Endothelial cell of umbilical vein (primary cell): Measurements from ENCODE around the gene ATPAF1. TPM values are rescaled to one million over a fixed set of nuclear protein-coding genes. Genes with fewer than 3 reads are reported as not detected.

Experiments
- BruUV-seq: library from RNA; stranded (reverse); fragments of 400-500 nt; replicated peaks from 2 replicates; lab custom pipeline; 2021; lab: Mats Ljungman, UMichigan
- CTCF ChIA-PET: fragments of 300-600, 350-600 bp; sonication (Branson Sonifier 250); formaldehyde crosslinking; loops from one replicate; lab custom pipeline; 2021; ENCODE audit warnings: antibody characterized with exemption, inconsistent platforms; lab: Charles Lee
- POLR2A ChIA-PET: fragments of 300-600, 350-600 bp; sonication (Branson Sonifier 250); formaldehyde crosslinking; loops from one replicate; lab custom pipeline; 2021; ENCODE audit warnings: antibody characterized with exemption, inconsistent platforms; lab: Charles Lee
- DNase-seq: peaks from one replicate; pipeline ENCODE4 v3.0.0-alpha.2; 2011; ENCODE audit warnings: low read depth, low spot score
- FAIRE-seq: peaks from 2 replicates; lab custom pipeline; 2011; peaks lifted over from hg19 to GRCh38; lab: Jason Lieb, UNC
- H2AFZ ChIP-seq: 2 replicates; pipeline ENCODE4 v1.6.0; 2012; ENCODE audit warnings: low read depth, low read length, control low read depth, inconsistent platforms
- H3K27ac ChIP-seq: 2 replicates; pipeline ENCODE4 v1.5.1; 2011; ENCODE audit warnings: low read depth, mild to moderate bottlenecking, control low read depth, low read length, moderate library complexity; ENCODE audit not compliant: insufficient read depth
- H3K27me3 ChIP-seq, 2 experiments: 2 replicates each; pipeline versions ENCODE4 v1.6.0 to v1.6.1; 2011; ENCODE audit warnings: low read length in 2 of 2, mixed read lengths in 1 of 2; ENCODE audit not compliant: control insufficient read depth in 2 of 2, insufficient read depth in 2 of 2
- H3K36me3 ChIP-seq, 2 experiments: 2 replicates in 1 of 2; 3 replicates in 1 of 2; pipeline ENCODE4 v1.5.1; 2011; ENCODE audit warnings: low read length in 2 of 2, mild to moderate bottlenecking in 1 of 2, moderate library complexity in 1 of 2; ENCODE audit not compliant: control insufficient read depth in 2 of 2, insufficient read depth in 2 of 2; ENCODE audit errors: extremely low read depth in 1 of 2
- H3K4me1 ChIP-seq: 3 replicates; pipeline ENCODE4 v1.5.1; 2011; ENCODE audit warnings: mild to moderate bottlenecking, low read length; ENCODE audit not compliant: control insufficient read depth, insufficient read depth; ENCODE audit errors: extremely low read depth
- H3K4me2 ChIP-seq: 2 replicates; pipeline ENCODE4 v1.6.1; 2011; ENCODE audit warnings: low read length, control low read depth, mixed read lengths; ENCODE audit not compliant: insufficient read depth
- H3K4me3 ChIP-seq, 3 experiments: fragments of 200-600 bp in 1 of 3; sonication (generic), shearing (Covaris generic) in 1 of 3; replicated peaks in 1 of 3; 2 replicates each; pipeline ENCODE4 v1.5.1; 2011 to 2016; ENCODE audit warnings: control low read depth in 3 of 3, low read length in 3 of 3, mild to moderate bottlenecking in 2 of 3, inconsistent platforms in 1 of 3, low read depth in 1 of 3, moderate library complexity in 1 of 3; ENCODE audit not compliant: insufficient read depth in 1 of 3
- H3K79me2 ChIP-seq: 2 replicates; pipeline ENCODE4 v1.6.0; 2012; ENCODE audit warnings: low read length, inconsistent platforms; ENCODE audit not compliant: control insufficient read depth, insufficient read depth
- H3K9ac ChIP-seq: replicated peaks from 2 replicates; pipeline ENCODE3; 2011; ENCODE audit warnings: low read length, control low read depth; ENCODE audit not compliant: insufficient read depth; ENCODE audit errors: extremely low read depth
- H3K9me1 ChIP-seq: replicated peaks from 3 replicates; pipeline ENCODE4 v1.6.0; 2011; ENCODE audit warnings: mild to moderate bottlenecking, low read length; ENCODE audit not compliant: control insufficient read depth, insufficient read depth; ENCODE audit errors: extremely low read depth
- H3K9me3 ChIP-seq: replicated peaks from 2 replicates; pipeline ENCODE4 v1.5.1; 2012; ENCODE audit warnings: low read length, inconsistent platforms; ENCODE audit not compliant: control insufficient read depth, insufficient read depth
- H4K20me1 ChIP-seq: replicated peaks from 2 replicates; pipeline ENCODE3; 2011; ENCODE audit warnings: mild to moderate bottlenecking, low read length; ENCODE audit not compliant: control insufficient read depth, insufficient read depth; ENCODE audit errors: extremely low read depth
- EZH2 ChIP-seq: IDR thresholded peaks from 2 replicates; pipeline ENCODE4 v1.6.1; 2012; ENCODE audit warnings: borderline replicate concordance, low read depth, mild to moderate bottlenecking, moderate library complexity, low read length, inconsistent platforms; ENCODE audit not compliant: severe bottlenecking
- FOS ChIP-seq: IDR thresholded peaks from 2 replicates; pipeline ENCODE4 v1.6.1; 2011; ENCODE audit warnings: mild to moderate bottlenecking, low read length, moderate library complexity, borderline replicate concordance; ENCODE audit not compliant: insufficient read depth
- GATA2 ChIP-seq: IDR thresholded peaks from 2 replicates; pipeline ENCODE4 v1.7.0; 2011; ENCODE audit warnings: low read depth, mild to moderate bottlenecking, moderate library complexity, mixed read lengths, low read length; ENCODE audit not compliant: insufficient read length, insufficient read depth
- JUN ChIP-seq: IDR thresholded peaks from 2 replicates; pipeline ENCODE4 v1.6.1; 2011; ENCODE audit warnings: borderline replicate concordance, low read depth; ENCODE audit not compliant: insufficient read length, insufficient read depth
- MYC ChIP-seq: IDR thresholded peaks from one replicate; pipeline ENCODE4 v1.6.1; 2011; ENCODE audit warnings: mild to moderate bottlenecking, low read depth, low read length
- POLR2A ChIP-seq: IDR thresholded peaks from 2 replicates; pipeline ENCODE4 v1.6.1; 2012; ENCODE audit warnings: low read depth, mild to moderate bottlenecking, control low read depth, low read length
- POLR2AphosphoS5 ChIP-seq: IDR thresholded peaks from 2 replicates; pipeline ENCODE4 v1.6.1; 2012; ENCODE audit warnings: low read depth, mild to moderate bottlenecking, control low read depth, low read length, moderate library complexity; ENCODE audit not compliant: insufficient read depth
- dilution Hi-C: fragments of 300-500 bp; cut with MboI; formaldehyde crosslinking; loops from one replicate; pipeline ENCODE4 v1.15.0; 2019; ENCODE audit warnings: low sequenced_read_pairs; ENCODE audit not compliant: extremely low pct_ligation_motif_present
- intact Hi-C: fragments of 100-400 bp; cut with micrococcal nuclease; formaldehyde crosslinking; loops from one replicate; pipeline ENCODE4 v1.10.0; 2022
- polyA plus RNA-seq, 4 experiments: library from polyadenylated mRNA; depleted of rRNA in 3 of 4; stranded (reverse) in 3 of 4; unstranded in 1 of 4; fragments of >200 nt; gene quantifications; 2 replicates each; pipeline versions ENCODE4 v1.2.1 to v1.2.3, GENCODE V29; 2011 to 2012; ENCODE audit warnings: missing spikeins in 1 of 4
- total RNA-seq: library from RNA; stranded (reverse); gene quantifications from 2 replicates; pipeline ENCODE4 v1.2.3, GENCODE V29; 2021
- TF ChIP-seq, protein P1 (sequence below): IDR thresholded peaks from 2 replicates; pipeline ENCODE4 v1.6.1; 2011; ENCODE audit not compliant: insufficient read depth, insufficient read length
- TF ChIP-seq, protein P2 (sequence below), 2 donors: IDR thresholded peaks; 1 replicate in 1 of 2; 2 replicates in 1 of 2; pipeline ENCODE4 v1.5.1; 2011; ENCODE audit warnings: low read length in 2 of 2, mild to moderate bottlenecking in 2 of 2, moderate library complexity in 2 of 2, control low read depth in 1 of 2, inconsistent platforms in 1 of 2, low read depth in 1 of 2; ENCODE audit not compliant: insufficient read depth in 1 of 2; ENCODE audit errors: extremely low read depth in 1 of 2

ATPAF1 gene
- total and polyA plus RNA-seq, 2 donors (not counting 3 experiments of a cell fraction or from before 2014, with no cell fraction given): 28.3 to 29.6 TPM

DNA sequence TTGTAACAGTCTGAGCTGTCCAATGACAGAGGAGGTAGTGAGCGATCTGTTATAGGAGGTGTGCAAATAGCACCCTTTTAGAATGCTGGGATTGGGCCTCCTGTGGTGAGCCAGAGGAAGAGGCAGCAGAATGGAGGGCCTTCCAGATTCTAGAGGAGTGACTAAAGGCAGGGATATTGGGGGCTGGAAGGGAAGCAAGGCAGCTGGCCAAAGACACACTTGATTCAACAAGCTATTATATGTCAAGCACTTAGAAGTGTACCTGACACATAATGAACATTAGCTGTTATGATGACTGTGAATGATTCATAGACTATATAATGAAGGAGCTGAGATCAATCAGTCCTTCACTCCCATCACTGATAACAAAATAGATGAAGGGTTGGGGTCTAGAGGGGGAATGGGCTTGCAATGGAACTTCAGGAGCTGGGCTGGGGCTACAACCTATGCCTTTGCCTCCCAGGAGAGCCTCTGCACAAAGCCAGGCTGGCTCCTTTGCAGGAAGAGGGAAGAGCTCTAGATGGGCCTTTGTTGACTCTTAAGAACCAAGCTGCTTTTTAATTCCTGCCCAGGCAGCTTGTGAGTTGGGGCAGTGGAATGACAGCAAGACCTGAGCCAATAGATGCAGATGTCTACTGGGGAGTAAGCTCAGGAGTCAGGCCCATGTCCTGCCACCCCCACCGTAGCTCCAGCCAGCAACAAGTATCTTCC lies 61.8 kb downstream of the ATPAF1 start:
- Histone ChIP-seq H3K9me1 (no peaks in the 10 kb centered on the region), H3K27ac (no peak overlapping the region), H3K79me2 (no peaks in the 10 kb centered on the region), H3K27me3 (no peaks in the 10 kb centered on the region), H3K36me3 (peaks cover 0 to 11% of the 10 kb centered on the region in 2 experiments), H4K20me1 (no peaks in the 10 kb centered on the region), H3K4me3 (no peak overlapping the region), H3K4me1 (peaks cover 13% of the 10 kb centered on the region), H3K9ac (no peak overlapping the region), H2AFZ (no peak overlapping the region), H3K4me2 (no peak overlapping the region), H3K9me3 (no peaks in the 10 kb centered on the region)
- DNase-seq (no peak), FAIRE-seq (no peak)
- no TSS peak for BruUV-seq
- POLR2A ChIA-PET: interaction anchor here (1.4 kb wide), 1 partner anchor 10 kb away, joined by 4 read pairs; the partner anchor contains the start of gene MOB3C
- intact Hi-C loops (no loop called here), dilution Hi-C loops (no loop called here)
- CTCF ChIA-PET: interaction anchor here (1.1 to 1.2 kb wide), 2 partner anchors 8 to 10 kb away, joined by 4 read pairs; partner anchors contain the start of gene MOB3C
- TF ChIP-seq POLR2AphosphoS5 (no peak), JUN (no peak), POLR2A (no peak), GATA2 (no peak), MYC (no peak), EZH2 (no peak), FOS (no peak)
- TF ChIP-seq, protein P1, sequence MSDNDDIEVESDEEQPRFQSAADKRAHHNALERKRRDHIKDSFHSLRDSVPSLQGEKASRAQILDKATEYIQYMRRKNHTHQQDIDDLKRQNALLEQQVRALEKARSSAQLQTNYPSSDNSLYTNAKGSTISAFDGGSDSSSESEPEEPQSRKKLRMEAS: no peak
- TF ChIP-seq, protein P2, sequence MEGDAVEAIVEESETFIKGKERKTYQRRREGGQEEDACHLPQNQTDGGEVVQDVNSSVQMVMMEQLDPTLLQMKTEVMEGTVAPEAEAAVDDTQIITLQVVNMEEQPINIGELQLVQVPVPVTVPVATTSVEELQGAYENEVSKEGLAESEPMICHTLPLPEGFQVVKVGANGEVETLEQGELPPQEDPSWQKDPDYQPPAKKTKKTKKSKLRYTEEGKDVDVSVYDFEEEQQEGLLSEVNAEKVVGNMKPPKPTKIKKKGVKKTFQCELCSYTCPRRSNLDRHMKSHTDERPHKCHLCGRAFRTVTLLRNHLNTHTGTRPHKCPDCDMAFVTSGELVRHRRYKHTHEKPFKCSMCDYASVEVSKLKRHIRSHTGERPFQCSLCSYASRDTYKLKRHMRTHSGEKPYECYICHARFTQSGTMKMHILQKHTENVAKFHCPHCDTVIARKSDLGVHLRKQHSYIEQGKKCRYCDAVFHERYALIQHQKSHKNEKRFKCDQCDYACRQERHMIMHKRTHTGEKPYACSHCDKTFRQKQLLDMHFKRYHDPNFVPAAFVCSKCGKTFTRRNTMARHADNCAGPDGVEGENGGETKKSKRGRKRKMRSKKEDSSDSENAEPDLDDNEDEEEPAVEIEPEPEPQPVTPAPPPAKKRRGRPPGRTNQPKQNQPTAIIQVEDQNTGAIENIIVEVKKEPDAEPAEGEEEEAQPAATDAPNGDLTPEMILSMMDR (IDR thresholded peaks at IDR 0.05; ENCODE audit: extremely low read depth in 1 of 2, insufficient read depth in 1 of 2, low read depth in 1 of 2, low read length in 2 of 2): no peak
